Liver (tissue), 9 donors: ENCODE measurements around the gene DMRT1. TPM values are rescaled to one million over a fixed set of nuclear protein-coding genes. Genes with fewer than 3 reads are reported as not detected.

Experiments
- DNase-seq: peaks from one replicate; pipeline ENCODE4 v3.0.0-alpha.2; 2017; ENCODE audit warnings: low spot score
- H3K27ac ChIP-seq, 2 donors: one replicate each; pipeline ENCODE4 v1.7.0; 2013; ENCODE audit warnings: inconsistent platforms in 2 of 2, low read length in 2 of 2, control low read depth in 1 of 2, low read depth in 1 of 2, mild to moderate bottlenecking in 1 of 2
- H3K27me3 ChIP-seq, 4 donors: one replicate each; pipeline versions ENCODE4 v1.6.1 to v1.7.0; 2013; ENCODE audit warnings: low read length in 3 of 4, inconsistent platforms in 1 of 4, mild to moderate bottlenecking in 1 of 4, moderate library complexity in 1 of 4; ENCODE audit not compliant: control insufficient read depth in 4 of 4, insufficient read depth in 4 of 4
- H3K36me3 ChIP-seq, 4 donors: one replicate each; pipeline versions ENCODE4 v1.6.1 to v1.7.0; 2013; ENCODE audit warnings: low read length in 3 of 4, mild to moderate bottlenecking in 3 of 4, low read depth in 1 of 4, moderate library complexity in 1 of 4; ENCODE audit not compliant: control insufficient read depth in 4 of 4, insufficient read depth in 3 of 4
- H3K4me1 ChIP-seq, 4 donors: one replicate each; pipeline versions ENCODE4 v1.6.1 to v1.7.0; 2013; ENCODE audit warnings: low read length in 3 of 4, mild to moderate bottlenecking in 3 of 4, moderate library complexity in 1 of 4; ENCODE audit not compliant: control insufficient read depth in 4 of 4, insufficient read depth in 4 of 4
- H3K4me3 ChIP-seq, 3 donors: one replicate each; pipeline versions ENCODE4 v1.6.1 to v1.7.0; 2013; ENCODE audit warnings: low read length in 3 of 3, control low read depth in 1 of 3, low read depth in 1 of 3, mild to moderate bottlenecking in 1 of 3
- H3K9ac ChIP-seq, 2 donors: one replicate each; pipeline ENCODE4 v1.7.0; 2013; ENCODE audit warnings: low read length in 2 of 2, mild to moderate bottlenecking in 2 of 2, moderate library complexity in 2 of 2, control low read depth in 1 of 2, low read depth in 1 of 2
- H3K9me3 ChIP-seq, 4 donors: one replicate each; pipeline versions ENCODE4 v1.6.1 to v1.7.0; 2013; ENCODE audit warnings: low read length in 3 of 4; ENCODE audit not compliant: control insufficient read depth in 4 of 4
- ATF3 ChIP-seq: IDR thresholded peaks from 2 replicates; pipeline ENCODE4 v1.6.1; 2016; ENCODE audit warnings: antibody characterized with exemption
- EGR1 ChIP-seq, 2 donors: IDR thresholded peaks; 2 replicates each; pipeline ENCODE4 v1.6.1; 2016 to 2018; ENCODE audit warnings: antibody characterized with exemption in 2 of 2, low read depth in 2 of 2
- FOXA1 ChIP-seq: IDR thresholded peaks from 2 replicates; pipeline ENCODE4 v1.6.1; 2016; ENCODE audit warnings: antibody characterized with exemption
- FOXA2 ChIP-seq: IDR thresholded peaks from 2 replicates; pipeline ENCODE4 v1.6.1; 2016; ENCODE audit warnings: antibody characterized with exemption
- GABPA ChIP-seq, 2 donors: IDR thresholded peaks in 1 of 2; conservative IDR thresholded peaks in 1 of 2; 2 replicates each; pipeline ENCODE4 v1.6.1; 2016; ENCODE audit warnings: antibody characterized with exemption in 2 of 2, mild to moderate bottlenecking in 1 of 2, moderate library complexity in 1 of 2
- HNF4A ChIP-seq, 2 donors: conservative IDR thresholded peaks; 2 replicates each; pipeline ENCODE4 v1.6.1; 2016; ENCODE audit warnings: antibody characterized with exemption in 2 of 2, mild to moderate bottlenecking in 2 of 2
- HNF4G ChIP-seq: IDR thresholded peaks from 2 replicates; pipeline ENCODE4 v1.6.1; 2016; ENCODE audit warnings: antibody characterized with exemption
- JUND ChIP-seq, 2 donors: IDR thresholded peaks; 2 replicates each; pipeline ENCODE4 v1.6.1; 2016; ENCODE audit warnings: antibody characterized with exemption in 2 of 2
- MAX ChIP-seq: IDR thresholded peaks from 2 replicates; pipeline ENCODE4 v1.6.1; 2016; ENCODE audit warnings: antibody characterized with exemption
- NR2F2 ChIP-seq: IDR thresholded peaks from 2 replicates; pipeline ENCODE4 v1.6.1; 2016; ENCODE audit warnings: antibody characterized with exemption
- RAD21 ChIP-seq, 2 donors: IDR thresholded peaks; 2 replicates each; pipeline ENCODE4 v1.6.1; 2016; ENCODE audit warnings: antibody characterized with exemption in 2 of 2, mild to moderate bottlenecking in 2 of 2
- RXRA ChIP-seq, 2 donors: IDR thresholded peaks; 2 replicates each; pipeline ENCODE4 v1.6.1; 2017 to 2018; ENCODE audit warnings: antibody characterized with exemption in 2 of 2, mild to moderate bottlenecking in 1 of 2
- SP1 ChIP-seq: IDR thresholded peaks from 2 replicates; pipeline ENCODE4 v1.6.1; 2018; ENCODE audit warnings: antibody characterized with exemption, mild to moderate bottlenecking
- TAF1 ChIP-seq: conservative IDR thresholded peaks from 2 replicates; pipeline ENCODE4 v1.6.1; 2016; ENCODE audit warnings: antibody characterized with exemption, mild to moderate bottlenecking
- YY1 ChIP-seq: IDR thresholded peaks from 2 replicates; pipeline ENCODE4 v1.6.1; 2016; ENCODE audit warnings: antibody characterized with exemption, mild to moderate bottlenecking
- ZBTB33 ChIP-seq: IDR thresholded peaks from 2 replicates; pipeline ENCODE4 v1.6.1; 2016; ENCODE audit warnings: antibody characterized with exemption
- WGBS: extraction: QIAGEN DNeasy Blood & Tissue Kit; methylation state at CpG from one replicate; pipeline ENCODE4 v1.1.7; 2013; 5-methylcytosine and 5-hydroxymethylcytosine counted together
- polyA plus RNA-seq, 2 donors: library from polyadenylated mRNA; stranded (reverse) in 1 of 2; unstranded in 1 of 2; fragments of 200-250 nt in 1 of 2; fragments of >200 nt in 1 of 2; fragmentation: Nextera tagmentation in 1 of 2; extraction: Ambion mirVana in 1 of 2; gene quantifications; one replicate each; pipeline versions ENCODE4 v1.2.1 to v1.2.3, GENCODE V29; 2013 to 2015
- total RNA-seq, 2 donors: library from RNA; depleted of rRNA; stranded (reverse); fragments of >200 nt; gene quantifications; one replicate each; pipeline ENCODE4 v1.2.3, GENCODE V29; 2014
- TF ChIP-seq, protein P1 (sequence below): fragments of 150-350 bp; IDR thresholded peaks from 2 replicates; pipeline ENCODE4 v1.5.1; 2017; ENCODE audit warnings: improper control_type of control experiment, low read depth, low read length; ENCODE audit not compliant: missing input control
- TF ChIP-seq, protein P2 (sequence below): IDR thresholded peaks from 2 replicates; pipeline ENCODE4 v1.6.1; 2016; ENCODE audit warnings: antibody characterized with exemption, mild to moderate bottlenecking
- donor health status: healthy.
- donor health status: healthy.
- donor health status: healthy.
- donor health status: healthy.
- donor health status: healthy.

The DMRT1 gene
- total and polyA plus RNA-seq, 4 donors, result not detected

DNA sequence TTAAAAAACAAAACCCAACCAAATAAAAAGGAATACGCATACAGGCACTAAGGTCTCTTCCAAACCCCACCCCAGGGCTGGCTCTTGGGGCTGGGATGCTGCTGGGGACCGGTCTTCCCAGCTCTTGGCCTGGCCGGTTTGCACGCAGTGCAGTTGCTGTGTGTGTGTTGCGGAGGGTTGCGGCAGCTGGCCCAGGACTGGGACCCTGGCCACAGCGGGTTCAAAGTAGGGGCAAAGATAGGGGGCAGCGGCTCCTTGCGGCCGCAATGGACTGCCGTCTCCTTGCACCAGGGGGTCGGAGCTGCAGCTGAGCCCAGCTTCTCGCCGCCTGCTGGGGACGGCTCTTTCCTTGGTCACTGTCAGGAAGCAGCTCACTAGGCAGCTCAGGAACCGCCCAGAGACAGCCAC is 140.0 kb downstream of the DMRT1 start:
- H3K4me1 ChIP-seq, result peaks cover 0 to 10% (median 5%) of the 10 kb centered on the region in 4 donors
- no peak overlapping the region for H3K9ac ChIP-seq
- WGBS, result 7% methylated on average over 16 of the region's 16 CpGs
- H3K4me3 ChIP-seq, result no peak overlapping the region
- no peak for DNase-seq
- no peaks in the 10 kb centered on the region for H3K9me3 ChIP-seq
- H3K36me3 ChIP-seq, result no peaks in the 10 kb centered on the region
- H3K27me3 ChIP-seq, result peaks cover 7 to 35% (median 29%) of the 10 kb centered on the region in 4 donors
- TF ChIP-seq, protein P1, sequence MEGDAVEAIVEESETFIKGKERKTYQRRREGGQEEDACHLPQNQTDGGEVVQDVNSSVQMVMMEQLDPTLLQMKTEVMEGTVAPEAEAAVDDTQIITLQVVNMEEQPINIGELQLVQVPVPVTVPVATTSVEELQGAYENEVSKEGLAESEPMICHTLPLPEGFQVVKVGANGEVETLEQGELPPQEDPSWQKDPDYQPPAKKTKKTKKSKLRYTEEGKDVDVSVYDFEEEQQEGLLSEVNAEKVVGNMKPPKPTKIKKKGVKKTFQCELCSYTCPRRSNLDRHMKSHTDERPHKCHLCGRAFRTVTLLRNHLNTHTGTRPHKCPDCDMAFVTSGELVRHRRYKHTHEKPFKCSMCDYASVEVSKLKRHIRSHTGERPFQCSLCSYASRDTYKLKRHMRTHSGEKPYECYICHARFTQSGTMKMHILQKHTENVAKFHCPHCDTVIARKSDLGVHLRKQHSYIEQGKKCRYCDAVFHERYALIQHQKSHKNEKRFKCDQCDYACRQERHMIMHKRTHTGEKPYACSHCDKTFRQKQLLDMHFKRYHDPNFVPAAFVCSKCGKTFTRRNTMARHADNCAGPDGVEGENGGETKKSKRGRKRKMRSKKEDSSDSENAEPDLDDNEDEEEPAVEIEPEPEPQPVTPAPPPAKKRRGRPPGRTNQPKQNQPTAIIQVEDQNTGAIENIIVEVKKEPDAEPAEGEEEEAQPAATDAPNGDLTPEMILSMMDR, result no peak
- TF ChIP-seq HNF4G (no peak), HNF4A (conservative IDR thresholded peaks at IDR 0.05) (no peak), SP1 (no peak), JUND (IDR thresholded peaks at IDR 0.05) (no peak), YY1 (no peak), EGR1 (IDR thresholded peaks at IDR 0.05; ENCODE audit: low read depth in 2 of 2) (no peak), MAX (no peak), RAD21 (IDR thresholded peaks at IDR 0.05) (no peak), TAF1 (no peak), ATF3 (no peak), RXRA (IDR thresholded peaks at IDR 0.05) (no peak), ZBTB33 (no peak), GABPA (IDR thresholded peaks at IDR 0.05 in 1 of 2, conservative IDR thresholded peaks at IDR 0.05 in 1 of 2) (no peak), FOXA1 (no peak), NR2F2 (no peak), FOXA2 (no peak)
- TF ChIP-seq, protein P2, sequence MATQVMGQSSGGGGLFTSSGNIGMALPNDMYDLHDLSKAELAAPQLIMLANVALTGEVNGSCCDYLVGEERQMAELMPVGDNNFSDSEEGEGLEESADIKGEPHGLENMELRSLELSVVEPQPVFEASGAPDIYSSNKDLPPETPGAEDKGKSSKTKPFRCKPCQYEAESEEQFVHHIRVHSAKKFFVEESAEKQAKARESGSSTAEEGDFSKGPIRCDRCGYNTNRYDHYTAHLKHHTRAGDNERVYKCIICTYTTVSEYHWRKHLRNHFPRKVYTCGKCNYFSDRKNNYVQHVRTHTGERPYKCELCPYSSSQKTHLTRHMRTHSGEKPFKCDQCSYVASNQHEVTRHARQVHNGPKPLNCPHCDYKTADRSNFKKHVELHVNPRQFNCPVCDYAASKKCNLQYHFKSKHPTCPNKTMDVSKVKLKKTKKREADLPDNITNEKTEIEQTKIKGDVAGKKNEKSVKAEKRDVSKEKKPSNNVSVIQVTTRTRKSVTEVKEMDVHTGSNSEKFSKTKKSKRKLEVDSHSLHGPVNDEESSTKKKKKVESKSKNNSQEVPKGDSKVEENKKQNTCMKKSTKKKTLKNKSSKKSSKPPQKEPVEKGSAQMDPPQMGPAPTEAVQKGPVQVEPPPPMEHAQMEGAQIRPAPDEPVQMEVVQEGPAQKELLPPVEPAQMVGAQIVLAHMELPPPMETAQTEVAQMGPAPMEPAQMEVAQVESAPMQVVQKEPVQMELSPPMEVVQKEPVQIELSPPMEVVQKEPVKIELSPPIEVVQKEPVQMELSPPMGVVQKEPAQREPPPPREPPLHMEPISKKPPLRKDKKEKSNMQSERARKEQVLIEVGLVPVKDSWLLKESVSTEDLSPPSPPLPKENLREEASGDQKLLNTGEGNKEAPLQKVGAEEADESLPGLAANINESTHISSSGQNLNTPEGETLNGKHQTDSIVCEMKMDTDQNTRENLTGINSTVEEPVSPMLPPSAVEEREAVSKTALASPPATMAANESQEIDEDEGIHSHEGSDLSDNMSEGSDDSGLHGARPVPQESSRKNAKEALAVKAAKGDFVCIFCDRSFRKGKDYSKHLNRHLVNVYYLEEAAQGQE, result no peak
- H3K27ac ChIP-seq, result no peak overlapping the region
